ENCODE measurements around the gene AMT. TPM values are rescaled to one million over a fixed set of nuclear protein-coding genes. Genes with fewer than 3 reads are reported as not detected.

AMT gene
- total RNA-seq, 1 donor from 2014 or later, result 2.5 TPM

DNA sequence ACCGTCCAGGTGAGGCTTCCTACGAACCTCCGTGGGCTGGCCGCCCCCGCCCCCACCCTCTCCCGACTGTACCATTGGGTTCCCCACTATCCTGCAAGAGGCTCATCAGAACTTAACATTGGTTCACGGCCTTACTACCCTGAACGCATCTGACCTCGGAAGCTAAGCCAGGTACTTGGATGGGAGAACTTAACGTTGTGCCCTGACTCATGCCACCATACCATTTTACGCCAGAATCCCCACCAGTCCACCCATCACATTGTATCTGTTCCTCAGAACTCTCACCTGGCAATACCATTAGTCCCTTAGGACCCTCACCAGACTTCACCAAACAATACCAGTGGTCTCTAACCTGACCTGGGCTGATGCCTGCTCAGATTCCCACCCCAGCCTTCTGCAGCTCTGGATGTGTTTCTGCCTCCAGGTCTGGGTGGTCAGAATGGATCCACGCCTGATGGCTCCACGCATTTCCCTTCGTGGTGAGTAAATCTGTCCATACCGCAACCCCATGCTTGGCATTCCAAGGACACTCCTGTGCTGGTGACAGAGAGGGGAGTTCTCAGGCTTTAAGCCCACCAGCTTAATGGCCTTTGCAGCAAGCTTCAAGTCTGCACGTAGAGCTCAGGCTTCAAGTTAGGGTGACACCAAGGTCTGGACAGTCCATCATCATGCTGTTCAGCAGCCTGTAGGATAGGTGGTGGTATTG, 9.5 kb downstream of the AMT start:
- TF ChIP-seq, protein P1, sequence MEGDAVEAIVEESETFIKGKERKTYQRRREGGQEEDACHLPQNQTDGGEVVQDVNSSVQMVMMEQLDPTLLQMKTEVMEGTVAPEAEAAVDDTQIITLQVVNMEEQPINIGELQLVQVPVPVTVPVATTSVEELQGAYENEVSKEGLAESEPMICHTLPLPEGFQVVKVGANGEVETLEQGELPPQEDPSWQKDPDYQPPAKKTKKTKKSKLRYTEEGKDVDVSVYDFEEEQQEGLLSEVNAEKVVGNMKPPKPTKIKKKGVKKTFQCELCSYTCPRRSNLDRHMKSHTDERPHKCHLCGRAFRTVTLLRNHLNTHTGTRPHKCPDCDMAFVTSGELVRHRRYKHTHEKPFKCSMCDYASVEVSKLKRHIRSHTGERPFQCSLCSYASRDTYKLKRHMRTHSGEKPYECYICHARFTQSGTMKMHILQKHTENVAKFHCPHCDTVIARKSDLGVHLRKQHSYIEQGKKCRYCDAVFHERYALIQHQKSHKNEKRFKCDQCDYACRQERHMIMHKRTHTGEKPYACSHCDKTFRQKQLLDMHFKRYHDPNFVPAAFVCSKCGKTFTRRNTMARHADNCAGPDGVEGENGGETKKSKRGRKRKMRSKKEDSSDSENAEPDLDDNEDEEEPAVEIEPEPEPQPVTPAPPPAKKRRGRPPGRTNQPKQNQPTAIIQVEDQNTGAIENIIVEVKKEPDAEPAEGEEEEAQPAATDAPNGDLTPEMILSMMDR (conservative IDR thresholded peaks at IDR 0.05; ENCODE audit: low read depth, low read length), result no peak
- peak overlapping the region; percentile 92 for H3K4me3 ChIP-seq (ENCODE audit: low read depth, low read length)
- DNase-seq (ENCODE audit: low read depth), result no peak

DNA sequence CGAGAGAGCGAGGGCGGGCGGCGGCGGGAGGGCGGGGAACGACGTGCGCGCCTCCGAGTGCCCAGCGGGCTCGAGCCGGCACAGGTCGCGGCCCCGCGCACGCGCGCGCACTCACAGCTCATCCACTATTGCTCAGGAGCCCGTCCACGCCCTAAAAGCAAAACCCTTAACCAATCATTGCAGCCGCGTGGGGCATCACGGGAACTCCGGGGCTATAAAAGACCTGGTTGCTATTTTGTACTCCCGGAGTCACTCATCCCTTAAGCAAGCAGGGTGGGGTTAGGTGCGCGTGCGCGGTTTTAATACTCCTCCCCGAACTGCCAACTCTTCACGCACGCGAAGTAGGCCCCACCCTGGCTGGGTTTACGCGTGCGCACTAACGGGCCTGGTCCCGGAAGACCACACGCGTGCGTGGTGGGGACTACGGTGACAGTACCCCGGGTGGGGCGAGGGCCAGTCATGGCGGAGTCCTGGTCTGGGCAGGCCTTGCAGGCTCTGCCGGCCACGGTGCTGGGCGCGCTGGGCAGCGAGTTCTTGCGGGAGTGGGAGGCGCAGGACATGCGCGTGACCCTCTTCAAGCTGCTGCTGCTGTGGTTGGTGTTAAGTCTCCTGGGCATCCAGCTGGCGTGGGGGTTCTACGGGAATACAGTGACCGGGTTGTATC, 10.2 kb downstream of the AMT start, which contains the start of the genes RHOA and TCTA:
TSS of gene RHOA (minus strand) at position 9 of the 664 bp plus-strand sequence. CDS start 36,387 bp downstream, outside the sequence.
TSS of gene TCTA (plus strand) at position 456 of the 664 bp plus-strand sequence. CDS start at position 460, 4 bp downstream.
- peak within 1 kb of the TSS; percentile 92 for H3K4me3 ChIP-seq (ENCODE audit: low read depth, low read length)
- TF ChIP-seq, protein P1 (conservative IDR thresholded peaks at IDR 0.05; ENCODE audit: low read depth, low read length), result no peak
- DNase-seq (ENCODE audit: low read depth), result peak; percentile 97

DNA sequence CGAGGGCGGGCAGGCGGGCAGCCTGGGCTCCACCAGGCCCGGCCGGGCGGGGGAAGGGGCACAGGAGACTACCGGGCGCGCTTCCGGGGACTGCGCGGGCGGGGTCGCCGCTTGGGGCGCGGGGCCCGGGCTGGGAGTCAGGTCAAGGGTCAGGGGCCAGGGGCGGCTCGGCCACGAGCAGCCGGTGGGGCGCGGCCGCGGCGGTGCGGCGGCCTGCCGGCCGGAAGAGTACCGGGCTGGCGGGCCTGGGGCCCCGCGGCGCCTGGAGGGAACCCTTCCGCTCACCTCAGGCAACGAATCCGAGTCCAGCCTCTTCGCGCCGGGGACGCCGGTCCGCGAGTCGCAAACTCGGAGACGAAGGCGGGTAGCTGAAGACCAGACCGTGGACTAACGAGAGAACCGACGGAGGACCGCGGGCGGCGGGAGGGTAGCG, 10.7 kb downstream of the AMT start:
- TF ChIP-seq, protein P1 (conservative IDR thresholded peaks at IDR 0.05; ENCODE audit: low read depth, low read length), result no peak
- H3K4me3 ChIP-seq (ENCODE audit: low read depth, low read length), result peak overlapping the region; percentile 92
- no peak for DNase-seq (ENCODE audit: low read depth)

DNA sequence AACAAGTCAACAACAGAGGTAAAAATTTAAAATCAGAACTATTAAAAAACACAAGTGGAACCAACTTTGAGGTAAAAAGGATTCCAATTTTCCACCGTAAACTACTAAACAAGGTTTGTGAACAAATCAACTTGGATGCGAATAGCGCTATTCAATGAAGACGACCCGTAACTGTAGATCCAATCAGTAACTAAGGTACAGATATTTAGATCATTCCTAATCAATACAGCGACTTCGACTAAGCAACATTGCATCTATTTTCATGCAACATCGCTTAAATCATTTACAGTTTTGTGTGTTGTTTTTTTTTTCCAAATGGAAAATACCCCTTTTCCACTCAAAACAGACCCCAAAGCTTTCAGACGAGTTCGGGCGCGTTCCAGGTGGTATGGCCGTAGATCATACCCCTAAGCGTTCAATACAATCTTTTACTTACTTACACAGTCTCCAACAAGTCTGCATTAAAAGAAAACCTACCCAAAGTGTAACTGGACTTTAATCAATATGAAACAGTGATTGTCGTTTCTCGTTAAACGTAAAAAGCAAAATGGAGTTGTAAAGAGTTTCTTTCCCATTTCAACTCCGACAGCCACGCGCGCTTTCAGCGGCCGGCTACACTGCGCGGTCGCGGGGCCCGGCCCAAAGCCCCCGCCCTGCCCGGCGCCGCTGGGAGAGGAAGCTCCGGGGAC, 11.3 kb downstream of the AMT start:
- DNase-seq (ENCODE audit: low read depth), result no peak
- TF ChIP-seq, protein P1 (conservative IDR thresholded peaks at IDR 0.05; ENCODE audit: low read depth, low read length), result no peak
- peak overlapping the region; percentile 92 for H3K4me3 ChIP-seq (ENCODE audit: low read depth, low read length)

DNA sequence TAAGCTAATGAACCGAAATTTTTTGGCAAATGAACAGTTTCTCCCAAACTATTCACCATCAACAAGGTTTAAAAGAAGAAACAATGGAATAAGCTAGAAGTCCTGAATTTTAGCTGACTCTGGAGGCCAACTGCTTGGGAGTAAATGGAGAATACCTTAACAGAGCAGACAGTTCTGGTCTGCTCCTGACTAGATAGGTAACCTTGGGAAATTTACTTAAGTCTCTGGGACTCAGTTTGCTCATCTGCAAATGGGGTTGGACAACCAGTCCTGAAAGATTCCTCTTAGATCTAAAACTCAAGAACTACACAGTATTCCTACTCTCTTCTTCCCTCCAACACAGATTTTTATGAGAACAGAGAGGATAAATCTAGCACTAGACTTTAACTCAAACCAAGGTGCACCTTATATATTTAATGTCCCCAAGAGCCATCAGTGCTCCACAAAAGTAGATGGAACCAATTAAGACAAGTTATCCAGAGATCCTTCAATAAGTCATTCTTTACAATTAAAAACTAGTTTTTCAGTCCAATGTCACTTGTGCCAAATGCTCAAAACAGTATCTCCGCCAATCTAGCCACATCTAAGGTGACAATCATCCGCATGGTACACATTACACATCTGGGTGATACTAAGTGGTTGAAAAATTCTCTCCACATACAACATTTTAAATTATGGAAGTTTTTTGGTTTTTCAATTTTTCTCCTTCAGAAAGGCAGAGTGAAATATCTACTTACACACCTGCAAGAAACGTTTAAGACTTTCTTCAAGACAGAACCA, 12.0 kb downstream of the AMT start:
- no peak for DNase-seq (ENCODE audit: low read depth)
- H3K4me3 ChIP-seq (ENCODE audit: low read depth, low read length), result peak overlapping the region; percentile 92
- TF ChIP-seq, protein P1 (conservative IDR thresholded peaks at IDR 0.05; ENCODE audit: low read depth, low read length), result no peak

All from epithelial cell of proximal tubule (primary cell).